HL-60/S4 treated with retinoic acid at 250 ng/mL for 4 days and 3 days (cell line): ENCODE measurements around the gene HPDL.

ENCODE experiments used
- in situ Hi-C: fragments of 300-500 bp; cut with MboI; formaldehyde crosslinking; loops from 2 replicates; pipeline ENCODE4 v1.7.0; 2022; ENCODE audit warnings: low sequenced_read_pairs

Gene HPDL

GRCh38 chr1:45321444-45321843, 5.3 kb upstream of the HPDL start:
- in situ Hi-C loops, result no loop called here

- in situ Hi-C loops, result no loop called here
These were observed 4.1 kb upstream of the HPDL start for GRCh38 chr1:45322486-45323040.

- in situ Hi-C loops, result no loop called here
These were observed 716 bp upstream of the HPDL start for GRCh38 chr1:45325851-45326506.

- in situ Hi-C loops, result no loop called here
These were observed 1.2 kb downstream of the HPDL start for GRCh38 chr1:45327644-45328515.

- in situ Hi-C loops, result no loop called here
These were observed 2.0 kb downstream of the HPDL start for GRCh38 chr1:45328680-45329079.

- in situ Hi-C loops, result no loop called here
These were observed 2.8 kb downstream of the HPDL start for GRCh38 chr1:45329445-45329844.

GRCh38 chr1:45331436-45332345, 5.0 kb downstream of the HPDL start:
- in situ Hi-C loops, result no loop called here

GRCh38 chr1:45332346-45332720, 5.6 kb downstream of the HPDL start:
- in situ Hi-C loops, result no loop called here

- in situ Hi-C loops, result no loop called here
These were observed 7.9 kb downstream of the HPDL start for GRCh38 chr1:45334308-45335245.

GRCh38 chr1:45335855-45336324, 9.2 kb downstream of the HPDL start:
- in situ Hi-C loops, result no loop called here

GRCh38 chr1:45337630-45338325, 11.1 kb downstream of the HPDL start:
- in situ Hi-C loops, result no loop called here

- in situ Hi-C loops, result no loop called here
These were observed 13.3 kb downstream of the HPDL start, which contains the start of the genes MUTYH and TOE1 for GRCh38 chr1:45339789-45340558. Gene MUTYH, minus strand, starts transcription at chr1:45340440. Its CDS starts 5,935 bp downstream, at chr1:45334505. Gene TOE1, plus strand, starts transcription at chr1:45340170. Its CDS starts 83 bp downstream, at chr1:45340253.

- in situ Hi-C loops, result no loop called here
These were observed 14.2 kb downstream of the HPDL start for GRCh38 chr1:45340816-45341466.

GRCh38 chr1:45344499-45344898, 17.8 kb downstream of the HPDL start:
- in situ Hi-C loops, result no loop called here

GRCh38 chr1:45345014-45345413, 18.3 kb downstream of the HPDL start:
- in situ Hi-C loops, result no loop called here

GRCh38 chr1:45346473-45346872, 19.8 kb downstream of the HPDL start:
- in situ Hi-C loops, result no loop called here

- in situ Hi-C loops, result no loop called here
These were observed 21.3 kb downstream of the HPDL start for GRCh38 chr1:45348020-45348419.

- in situ Hi-C loops, result no loop called here
These were observed 21.9 kb downstream of the HPDL start for GRCh38 chr1:45348609-45348965.
